ENCODE measurements around the gene ARHGAP4.

The ARHGAP4 gene

DNA sequence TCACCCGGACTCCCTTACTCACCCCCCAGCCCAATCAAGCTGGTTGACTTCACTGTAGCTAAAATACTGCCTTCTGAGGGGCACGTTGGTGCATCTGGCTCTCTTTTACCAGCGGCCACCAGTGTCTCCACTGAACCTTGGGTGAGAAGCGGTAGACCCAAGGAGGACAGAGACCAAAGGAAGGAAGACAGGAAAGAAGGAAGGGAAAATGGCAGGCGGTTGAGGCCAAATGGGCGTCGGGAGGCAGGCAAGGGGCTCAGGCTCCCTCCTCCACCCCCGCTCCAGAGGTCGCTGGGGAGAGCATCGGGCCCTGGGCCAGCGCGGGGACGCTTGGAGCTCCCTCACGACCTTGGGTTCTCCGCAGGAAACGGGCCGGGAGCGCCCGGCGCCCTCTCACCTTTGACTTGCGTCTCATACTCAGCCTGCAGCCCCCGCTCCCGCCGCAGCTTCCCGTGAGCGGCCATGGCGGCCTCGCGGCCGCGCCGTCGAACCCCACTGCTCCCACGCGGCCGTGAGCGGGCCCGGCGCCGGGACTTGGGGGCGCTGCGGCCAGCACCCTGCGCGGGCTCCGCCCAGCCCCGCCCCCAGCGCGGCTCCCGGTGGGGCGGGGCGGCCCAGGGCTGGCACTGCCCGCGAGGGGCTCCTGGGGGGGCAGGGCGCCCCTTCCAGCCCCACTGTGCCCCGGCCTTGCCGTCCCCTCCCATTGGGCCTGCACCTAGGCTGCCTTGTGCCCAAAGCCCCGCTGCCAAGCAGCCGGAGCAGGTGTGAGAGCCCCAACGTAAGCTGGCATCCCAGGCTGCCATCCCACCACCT lies at the start of gene ARHGAP4:
TSS of gene ARHGAP4 (minus strand) at position 526 of the 813 bp plus-strand sequence. CDS start at position 464, 62 bp downstream.
- DNase-seq (ENCODE audit: low read depth) = no peak

GRCh38 chrX:153974726-153975286 lies 48.7 kb upstream of the ARHGAP4 start:
- DNase-seq (ENCODE audit: low read depth) = no peak

- no peak for DNase-seq (ENCODE audit: low read depth)
Measured at GRCh38 chrX:153974003-153974725, 48.1 kb upstream of the ARHGAP4 start.

- no peak for DNase-seq (ENCODE audit: low read depth)
Measured at GRCh38 chrX:153973127-153974002, 47.3 kb upstream of the ARHGAP4 start.

- peak; percentile 58 for DNase-seq (ENCODE audit: low read depth)
Measured at GRCh38 chrX:153972368-153973126, 46.5 kb upstream of the ARHGAP4 start, which contains the start of gene TMEM187. Gene TMEM187 (plus strand): TSS chrX:153972754. CDS start chrX:153982063, 9,309 bp downstream.

- peak; percentile 73 for DNase-seq (ENCODE audit: low read depth)
Measured at GRCh38 chrX:153971450-153972367, 45.6 kb upstream of the ARHGAP4 start, which contains the start of gene HCFC1. Gene HCFC1 (minus strand): TSS chrX:153971818. CDS start chrX:153970840, 978 bp downstream.

DNA sequence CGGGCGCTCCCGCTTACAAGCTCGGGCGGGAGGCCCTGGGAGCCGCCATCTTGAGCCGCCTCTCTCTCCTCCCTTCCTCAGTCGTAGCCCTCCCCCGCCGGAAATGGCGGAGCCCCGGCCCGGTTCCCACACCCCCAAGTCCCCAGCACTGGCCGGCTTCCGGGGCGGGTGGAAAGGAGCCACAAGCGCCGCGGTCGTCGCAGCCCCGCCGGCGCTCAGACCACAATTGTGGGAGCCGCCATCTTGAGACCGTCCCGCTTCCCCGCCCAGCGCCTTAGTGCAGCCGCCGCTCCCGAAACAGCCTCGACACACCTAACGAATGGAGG lies 45.0 kb upstream of the ARHGAP4 start:
- peak; percentile 73 for DNase-seq (ENCODE audit: low read depth)

- DNase-seq (ENCODE audit: low read depth) = no peak
Measured at GRCh38 chrX:153970357-153971123, 44.5 kb upstream of the ARHGAP4 start.

- DNase-seq (ENCODE audit: low read depth) = no peak
Measured at GRCh38 chrX:153969904-153970356, 43.9 kb upstream of the ARHGAP4 start.

GRCh38 chrX:153969125-153969903 lies 43.2 kb upstream of the ARHGAP4 start:
- no peak for DNase-seq (ENCODE audit: low read depth)

- no peak for DNase-seq (ENCODE audit: low read depth)
Measured at GRCh38 chrX:153968754-153969124, 42.7 kb upstream of the ARHGAP4 start.

GRCh38 chrX:153968255-153968654 lies 42.2 kb upstream of the ARHGAP4 start:
- no peak for DNase-seq (ENCODE audit: low read depth)

DNA sequence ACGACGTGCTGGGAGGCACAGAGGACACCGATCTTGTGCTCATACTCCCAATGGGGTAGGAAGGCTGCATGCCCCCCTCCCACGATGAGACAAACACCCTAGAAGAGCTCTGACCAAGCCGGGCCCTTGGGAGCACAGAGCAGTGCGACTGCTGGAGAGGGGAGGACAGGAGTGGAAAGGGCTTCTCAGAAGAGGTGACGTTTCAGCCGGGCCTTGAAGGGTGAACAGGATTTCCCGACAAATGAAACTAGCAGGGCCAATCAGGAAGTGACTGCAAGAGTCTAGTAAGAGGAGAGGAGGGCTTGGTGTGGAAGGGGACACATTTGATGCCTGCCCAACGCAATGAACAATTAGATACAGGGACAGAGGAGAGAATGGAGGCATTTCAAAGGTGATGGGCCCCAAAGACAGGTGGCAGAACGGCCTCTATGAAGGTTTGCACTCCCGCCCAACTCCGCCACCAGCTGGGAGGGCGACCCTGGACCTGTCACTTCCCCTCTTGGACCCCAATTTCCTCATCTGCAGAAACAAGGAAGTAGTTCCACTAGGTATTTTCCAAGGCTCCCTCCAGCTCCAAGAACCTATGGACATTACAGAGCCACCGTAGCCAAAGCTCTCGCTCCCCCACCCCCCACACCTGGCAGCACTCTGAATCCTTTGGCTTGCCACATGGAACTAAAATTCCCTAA lies 41.6 kb upstream of the ARHGAP4 start:
- DNase-seq (ENCODE audit: low read depth) = no peak

DNA sequence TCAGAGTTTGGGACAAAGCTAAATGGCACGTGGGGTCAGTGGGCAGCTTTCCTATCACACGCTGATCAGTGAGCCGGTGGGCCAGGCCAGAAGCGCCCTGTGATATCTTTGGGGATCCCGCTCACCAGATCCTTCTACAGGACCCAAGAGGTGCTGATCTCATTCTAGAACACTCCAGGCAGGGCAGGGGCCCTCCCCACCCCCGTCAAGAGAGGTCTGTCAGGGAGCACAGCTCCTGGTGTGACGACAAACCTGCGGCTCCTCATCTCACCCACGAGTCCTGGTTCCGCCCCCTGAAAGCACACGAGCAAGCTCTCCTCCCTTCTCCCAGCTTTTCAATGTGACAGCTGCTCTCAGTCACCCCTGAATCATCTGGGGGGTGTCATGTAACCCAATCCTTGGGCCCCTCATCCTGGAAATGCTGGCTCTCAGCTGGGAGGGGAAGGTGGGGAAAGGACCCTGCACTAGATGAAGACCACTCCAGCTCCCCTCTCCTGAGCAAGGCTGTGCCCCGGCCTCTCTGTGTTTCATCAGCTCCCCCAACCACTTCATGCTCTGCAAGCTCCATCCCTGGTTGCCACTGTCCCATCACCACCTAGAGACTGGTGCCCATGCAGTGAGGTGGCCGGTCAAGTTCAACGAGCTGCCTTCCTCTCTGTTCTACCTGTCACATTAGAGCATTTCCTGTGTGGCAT lies 40.9 kb upstream of the ARHGAP4 start:
- DNase-seq (ENCODE audit: low read depth) = no peak

DNA sequence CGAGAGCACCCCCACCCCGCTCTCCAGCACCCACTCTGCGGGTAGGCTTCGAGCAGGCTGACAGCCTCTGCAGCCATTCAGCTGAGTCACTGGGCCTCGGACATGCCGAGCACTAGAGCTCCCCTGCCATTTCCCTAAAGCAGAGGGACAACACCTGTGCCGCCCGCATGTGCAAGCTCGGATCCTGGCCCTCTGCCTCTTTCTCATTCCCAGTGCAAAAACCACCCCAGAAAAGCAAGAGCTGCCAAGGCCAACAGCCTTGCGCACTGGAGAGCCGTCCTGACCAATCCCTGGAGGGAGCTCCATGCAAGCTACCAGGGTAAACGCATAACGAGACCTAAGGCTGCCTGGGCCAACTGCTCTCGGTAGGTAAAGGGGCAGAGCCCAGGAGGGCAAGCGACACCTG lies 40.2 kb upstream of the ARHGAP4 start:
- no peak for DNase-seq (ENCODE audit: low read depth)

DNA sequence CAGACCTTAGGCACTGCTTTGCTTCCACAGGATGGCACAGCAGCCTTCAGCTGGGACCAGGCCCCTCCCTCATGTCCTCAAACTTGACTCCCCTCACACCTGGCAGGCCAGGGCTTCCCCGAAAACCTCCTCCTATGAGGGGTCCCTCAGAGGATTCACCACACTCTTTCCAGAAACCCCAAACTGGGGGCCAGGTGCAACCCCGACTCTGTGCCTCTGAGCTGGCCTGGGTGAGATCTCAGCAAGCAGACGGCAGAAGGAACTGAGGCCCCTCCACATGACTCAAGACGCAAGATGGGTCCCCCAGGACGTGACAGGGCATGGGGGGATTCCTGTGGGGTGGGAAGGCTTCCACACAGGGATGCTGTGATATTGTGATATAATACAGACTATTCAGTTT lies 39.3 kb upstream of the ARHGAP4 start:
- DNase-seq (ENCODE audit: low read depth) = no peak

DNA sequence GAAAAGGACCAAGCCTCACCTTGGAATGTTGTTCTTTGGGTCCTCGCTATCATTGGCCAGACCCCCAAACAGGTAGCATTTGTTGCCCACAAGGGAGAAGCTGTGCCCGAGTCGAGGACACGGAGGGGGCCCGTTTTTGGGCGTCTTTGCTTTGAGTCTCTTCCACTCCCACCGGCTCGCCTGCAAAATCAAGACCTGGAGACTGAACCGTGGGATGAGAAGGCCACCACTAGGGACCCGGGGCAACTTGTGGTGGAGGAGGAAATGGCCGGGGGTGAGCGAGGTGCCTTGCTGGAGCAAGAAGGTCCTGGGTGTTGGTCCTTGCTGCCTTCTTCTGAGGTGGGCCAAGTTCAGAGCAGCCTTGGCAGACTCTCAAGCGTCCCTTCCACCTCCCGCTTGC lies 38.0 kb upstream of the ARHGAP4 start:
- DNase-seq (ENCODE audit: low read depth) = no peak
